ENCODE results near the gene SLC4A1AP.

SLC4A1AP gene

GRCh38 chr2:27703638-27704341 lies 40.1 kb downstream of the SLC4A1AP start:
- DNase-seq (ENCODE audit: low spot score): peak; percentile 91

- DNase-seq (ENCODE audit: low spot score): no peak
Measured at GRCh38 chr2:27704342-27704876, 40.7 kb downstream of the SLC4A1AP start.

GRCh38 chr2:27705851-27706622 lies 42.3 kb downstream of the SLC4A1AP start:
- DNase-seq (ENCODE audit: low spot score): peak; percentile 84

GRCh38 chr2:27707462-27708256 lies 44.0 kb downstream of the SLC4A1AP start:
- no peak for DNase-seq (ENCODE audit: low spot score)

GRCh38 chr2:27708257-27708654 lies 44.6 kb downstream of the SLC4A1AP start:
- DNase-seq (ENCODE audit: low spot score): no peak

- DNase-seq (ENCODE audit: low spot score): no peak
Measured at GRCh38 chr2:27708666-27709065, 45.0 kb downstream of the SLC4A1AP start.

GRCh38 chr2:27709326-27709725 lies 45.6 kb downstream of the SLC4A1AP start:
- DNase-seq (ENCODE audit: low spot score): no peak

DNA sequence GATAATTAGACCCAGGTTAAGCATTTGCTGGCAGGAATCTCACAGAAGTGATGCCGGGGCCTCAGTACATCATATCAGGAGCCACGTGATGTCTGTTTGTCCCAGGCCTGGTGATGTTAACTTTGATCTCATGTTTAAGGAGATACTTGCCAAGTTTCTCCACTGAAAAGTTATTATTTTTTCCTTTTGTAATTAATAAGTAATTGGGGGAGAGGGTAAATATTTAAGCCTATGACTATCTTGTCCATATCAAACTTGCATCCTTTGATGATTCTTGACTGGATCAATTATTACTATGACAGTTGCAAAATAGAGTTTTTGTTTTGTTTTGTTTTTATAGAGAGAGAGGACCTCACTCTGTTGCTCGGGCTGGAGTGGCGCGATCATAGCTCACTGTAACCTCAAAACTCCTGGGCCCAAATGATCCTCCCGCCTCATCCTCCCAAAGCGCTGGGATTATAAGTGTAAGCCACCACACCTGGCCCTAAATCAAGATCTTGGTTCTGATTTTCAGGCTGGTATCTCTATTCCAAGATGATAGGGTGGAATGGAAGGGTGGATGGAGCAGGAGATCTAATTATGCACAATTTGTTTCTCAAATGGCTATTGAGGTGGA lies 46.4 kb downstream of the SLC4A1AP start:
- DNase-seq (ENCODE audit: low spot score): no peak

- DNase-seq (ENCODE audit: low spot score): no peak
Measured at GRCh38 chr2:27710640-27711430, 47.1 kb downstream of the SLC4A1AP start.

DNA sequence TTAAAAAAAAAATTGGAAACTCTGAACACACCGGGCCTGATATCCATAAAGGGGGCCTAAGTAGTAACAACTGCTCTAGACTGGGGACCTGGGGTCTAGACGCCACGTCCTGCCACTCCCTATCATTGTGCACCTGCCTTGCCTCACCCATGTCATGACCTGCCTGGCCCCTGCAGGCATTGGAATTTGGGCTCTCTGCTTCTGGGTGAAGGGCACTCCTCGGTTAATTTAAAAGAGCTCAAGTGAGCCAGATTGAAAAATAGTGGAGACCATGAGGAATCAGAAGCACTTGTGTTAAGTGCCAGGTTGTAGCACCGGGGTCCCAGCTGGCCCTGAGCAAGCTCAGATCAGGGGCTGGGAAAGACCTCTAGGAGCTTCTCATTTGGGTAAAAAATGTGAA lies 48.1 kb downstream of the SLC4A1AP start:
- DNase-seq (ENCODE audit: low spot score): no peak

GRCh38 chr2:27712522-27712921 lies 48.8 kb downstream of the SLC4A1AP start:
- no peak for DNase-seq (ENCODE audit: low spot score)

DNA sequence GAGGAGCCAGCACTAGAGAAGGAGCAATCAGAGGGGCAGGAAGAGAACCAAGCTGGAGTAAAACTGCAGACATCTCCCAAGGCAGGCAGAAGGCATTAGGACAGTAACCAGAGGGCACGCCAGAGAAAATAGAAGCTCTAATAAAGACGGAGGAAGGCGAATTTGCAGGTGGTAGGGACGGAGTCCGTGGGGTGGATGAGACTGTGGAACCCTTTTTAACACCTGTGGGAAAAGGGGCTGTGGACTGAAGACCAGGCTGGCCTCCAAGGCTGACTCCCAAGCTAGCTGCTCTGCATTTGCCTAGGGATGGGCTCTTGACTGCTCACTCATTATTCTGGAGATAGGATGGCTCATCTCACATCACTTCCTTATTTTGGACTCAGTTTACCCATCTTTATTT lies 49.5 kb downstream of the SLC4A1AP start:
- no peak for DNase-seq (ENCODE audit: low spot score)

- DNase-seq (ENCODE audit: low spot score): no peak
Measured at GRCh38 chr2:27714053-27714452, 50.4 kb downstream of the SLC4A1AP start.

DNA sequence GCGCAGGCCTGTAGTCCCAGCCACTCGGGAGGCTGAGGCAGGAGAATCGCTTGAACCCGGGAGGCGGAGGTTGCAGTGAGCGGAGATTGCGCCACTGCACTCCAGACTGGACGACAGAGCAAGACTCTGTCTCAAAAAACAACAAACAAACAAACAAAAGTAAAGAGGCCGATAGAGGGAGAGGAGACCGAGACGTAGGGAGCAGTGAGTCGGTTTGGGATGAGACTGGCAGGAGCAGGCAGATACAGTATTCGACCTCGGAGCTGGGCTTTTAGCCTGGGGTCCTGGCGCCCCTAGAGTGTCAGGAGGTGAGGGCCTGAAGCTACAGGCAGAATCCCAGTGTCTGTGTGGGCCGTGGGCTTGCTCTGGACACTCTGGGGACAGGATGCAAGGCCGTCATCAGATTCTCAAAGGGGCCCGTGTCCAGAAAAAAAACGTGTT lies 51.2 kb downstream of the SLC4A1AP start:
- no peak for DNase-seq (ENCODE audit: low spot score)

DNA sequence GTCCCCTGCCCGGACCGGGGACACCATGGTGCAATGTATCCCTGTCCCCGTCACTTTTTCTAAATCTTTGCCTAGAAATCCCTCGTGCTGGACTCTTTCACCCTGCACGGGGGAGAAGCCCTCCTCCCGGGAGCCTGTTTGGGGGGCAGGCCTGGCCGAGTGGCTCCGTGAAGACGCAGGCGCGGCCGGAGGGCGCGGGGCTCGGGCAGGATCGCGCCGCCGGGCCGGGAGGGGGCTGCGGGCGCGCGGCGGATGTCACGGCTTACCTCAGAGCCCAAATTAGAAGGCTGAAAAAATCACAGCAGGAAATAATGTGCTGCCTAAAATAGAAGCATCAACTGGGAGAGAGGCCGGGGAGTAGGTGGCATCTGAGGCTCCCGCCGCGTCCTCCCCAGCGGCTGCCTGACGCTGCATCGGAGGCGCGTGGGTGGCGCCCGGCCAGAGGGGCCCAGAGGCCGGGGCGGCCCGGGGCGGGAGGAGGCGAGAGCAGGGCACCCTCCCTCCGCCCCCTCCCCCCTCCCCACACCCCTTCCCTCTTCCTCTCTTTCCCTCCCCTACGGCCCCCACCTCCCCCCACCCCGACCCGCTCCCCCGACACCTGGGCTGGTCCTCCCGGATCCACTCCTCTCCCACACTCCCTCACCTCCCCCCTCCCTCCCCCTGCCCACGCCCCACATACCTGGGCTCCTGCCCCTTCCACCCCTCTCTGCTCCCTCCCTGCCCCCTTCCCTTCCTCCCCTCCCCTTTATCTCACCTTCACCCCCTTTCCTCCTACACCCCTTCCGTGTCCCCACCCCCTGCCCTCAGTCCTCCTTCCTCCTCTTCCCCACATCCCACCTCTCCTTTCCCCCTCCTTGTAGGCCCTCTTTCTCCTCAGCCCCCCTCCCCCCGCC lies 51.9 kb downstream of the SLC4A1AP start:
- peak; percentile 74 for DNase-seq (ENCODE audit: low spot score)

GRCh38 chr2:27716301-27717069 lies 52.8 kb downstream of the SLC4A1AP start:
- DNase-seq (ENCODE audit: low spot score): no peak

GRCh38 chr2:27717070-27717795 lies 53.5 kb downstream of the SLC4A1AP start:
- DNase-seq (ENCODE audit: low spot score): peak; percentile 67

DNA sequence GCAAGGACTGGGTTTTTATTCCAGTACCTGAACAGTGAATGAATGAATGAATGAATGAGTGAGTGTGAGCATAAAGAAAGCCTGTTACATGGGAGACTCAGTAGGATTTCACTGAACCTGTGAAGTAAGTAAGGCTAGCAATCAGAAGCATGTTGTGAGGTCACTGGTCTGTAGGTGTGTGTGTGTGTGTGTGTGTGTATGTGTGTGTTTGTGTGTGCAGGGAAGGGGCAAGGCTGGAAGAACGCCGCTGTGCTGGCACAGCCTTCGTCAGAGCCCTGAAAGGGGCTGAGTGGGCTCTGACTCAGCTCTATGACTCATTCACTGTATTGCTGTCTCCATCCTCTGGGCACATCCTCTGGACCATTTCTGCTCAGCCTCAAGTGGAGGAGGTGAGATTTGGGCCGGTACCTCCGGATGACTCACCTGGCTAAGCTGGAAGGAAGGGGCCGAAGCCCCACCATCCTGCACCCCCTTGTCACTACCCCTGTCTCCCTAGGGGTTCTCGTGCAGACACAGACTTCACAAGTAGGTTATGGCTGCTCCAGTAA lies 56.4 kb downstream of the SLC4A1AP start:
- peak; percentile 89 for DNase-seq (ENCODE audit: low spot score)
